OCI-LY1 (cell line): ENCODE results near the gene HAPLN1.

ENCODE experiments used
- EZH2 ChIP-seq: fragments of 200-600 bp; sonication (generic), shearing (Covaris generic); IDR thresholded peaks from 2 replicates; pipeline ENCODE4 v1.8.0; 2017; ENCODE audit warnings: borderline replicate concordance, mixed run types, mild to moderate bottlenecking, antibody characterized with exemption, low read length, moderate library complexity, mixed read lengths
- TF ChIP-seq, protein P1 (sequence below): fragments of 200-600 bp; sonication (generic), shearing (Covaris generic); IDR thresholded peaks from 2 replicates; pipeline ENCODE4 v1.5.1; 2017; ENCODE audit warnings: mild to moderate bottlenecking, antibody characterized with exemption, low read length, moderate library complexity, mixed read lengths

- TF ChIP-seq, protein P1, sequence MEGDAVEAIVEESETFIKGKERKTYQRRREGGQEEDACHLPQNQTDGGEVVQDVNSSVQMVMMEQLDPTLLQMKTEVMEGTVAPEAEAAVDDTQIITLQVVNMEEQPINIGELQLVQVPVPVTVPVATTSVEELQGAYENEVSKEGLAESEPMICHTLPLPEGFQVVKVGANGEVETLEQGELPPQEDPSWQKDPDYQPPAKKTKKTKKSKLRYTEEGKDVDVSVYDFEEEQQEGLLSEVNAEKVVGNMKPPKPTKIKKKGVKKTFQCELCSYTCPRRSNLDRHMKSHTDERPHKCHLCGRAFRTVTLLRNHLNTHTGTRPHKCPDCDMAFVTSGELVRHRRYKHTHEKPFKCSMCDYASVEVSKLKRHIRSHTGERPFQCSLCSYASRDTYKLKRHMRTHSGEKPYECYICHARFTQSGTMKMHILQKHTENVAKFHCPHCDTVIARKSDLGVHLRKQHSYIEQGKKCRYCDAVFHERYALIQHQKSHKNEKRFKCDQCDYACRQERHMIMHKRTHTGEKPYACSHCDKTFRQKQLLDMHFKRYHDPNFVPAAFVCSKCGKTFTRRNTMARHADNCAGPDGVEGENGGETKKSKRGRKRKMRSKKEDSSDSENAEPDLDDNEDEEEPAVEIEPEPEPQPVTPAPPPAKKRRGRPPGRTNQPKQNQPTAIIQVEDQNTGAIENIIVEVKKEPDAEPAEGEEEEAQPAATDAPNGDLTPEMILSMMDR = no peak
- no peak for TF ChIP-seq EZH2
These were observed 1.6 kb upstream of the HAPLN1 start for GRCh38 chr5:83721953-83722901.
